HG03060 (cell line): ENCODE results near the gene KCTD5.
"Not testable (repeated sequence)": the region's sequence is repeated elsewhere in the genome, so short reads cannot be mapped to it uniquely, and the experiment has no call there.

ENCODE experiments used
- ATAC-seq: cut with Tn5 transposase; IDR thresholded peaks from one replicate; pipeline ENCODE4 v1.9.1; 2021; ENCODE audit warnings: low read depth, moderate number of reproducible peaks; ENCODE audit not compliant: unreplicated experiment

Gene KCTD5

DNA sequence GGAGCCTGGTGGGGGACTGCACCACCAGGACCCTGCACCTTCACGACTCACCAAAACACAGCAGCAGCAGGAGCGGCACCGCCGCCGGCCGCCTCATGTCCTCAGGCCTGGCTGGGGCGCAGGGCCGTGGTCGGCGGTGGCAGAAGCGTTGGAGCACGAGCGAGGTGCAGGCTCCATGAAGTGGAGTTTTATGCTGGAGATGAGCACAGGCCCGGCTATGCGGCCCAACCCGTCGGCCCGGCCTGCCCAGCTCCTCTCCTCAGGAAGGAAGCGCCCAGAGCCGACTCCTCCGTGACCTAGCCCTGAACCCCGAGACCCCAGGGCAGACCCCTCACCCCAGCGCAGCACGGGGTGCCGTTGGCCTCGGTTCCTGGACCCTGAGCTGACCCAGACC lies 37.7 kb downstream of the KCTD5 start, which contains the start of gene PRSS27:
Gene PRSS27, minus strand, starts transcription at position 161 of the 394 bp plus-strand sequence. Its CDS starts 64 bp downstream, at position 97.
- no peak for ATAC-seq

DNA sequence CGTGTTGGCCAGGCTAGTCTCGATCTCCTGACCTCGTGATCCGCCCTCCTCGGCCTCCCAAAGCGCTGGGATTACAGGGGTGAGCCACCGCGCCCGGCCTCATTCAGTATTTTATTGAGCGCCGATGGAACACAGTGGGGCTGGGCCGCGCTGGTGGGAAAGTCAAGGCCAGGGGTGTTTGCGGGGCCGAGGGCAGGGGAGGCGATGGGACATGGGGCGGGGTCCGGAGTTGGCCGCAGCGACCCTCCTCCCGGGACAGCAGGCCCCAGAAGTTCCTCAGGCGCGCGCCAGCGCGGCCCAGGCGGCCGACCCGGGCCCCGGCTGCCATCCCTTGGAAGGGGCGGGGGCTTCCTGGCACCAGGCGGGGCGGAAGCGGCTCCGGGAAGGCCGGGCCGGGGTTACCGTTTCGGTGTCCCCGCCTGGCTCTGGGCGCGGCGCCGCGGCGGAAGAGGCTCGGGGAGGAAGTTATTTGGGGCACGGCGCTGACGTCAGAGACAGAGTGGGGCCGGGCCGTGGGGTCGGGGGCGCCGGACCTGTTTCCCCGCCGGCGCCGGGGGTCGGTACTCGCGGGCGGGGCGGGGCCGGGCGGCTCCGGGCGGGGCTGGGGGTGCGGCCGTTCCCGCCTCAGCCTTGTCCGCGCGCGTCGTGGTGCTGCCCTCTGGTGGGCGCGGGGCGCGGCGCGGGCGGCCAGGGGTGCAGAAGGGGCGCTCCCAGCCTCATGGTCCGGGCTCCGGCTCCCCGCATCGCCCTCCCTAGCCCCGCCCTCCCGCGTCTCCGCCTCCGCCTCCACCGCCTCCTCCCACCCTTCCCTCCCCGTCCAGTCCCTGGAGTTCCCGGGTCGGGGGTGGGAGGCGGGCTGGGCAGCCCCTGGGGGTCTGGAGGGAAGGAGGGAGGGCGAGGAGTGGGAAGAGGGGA lies 38.7 kb downstream of the KCTD5 start:
- ATAC-seq, result peak; percentile 41

DNA sequence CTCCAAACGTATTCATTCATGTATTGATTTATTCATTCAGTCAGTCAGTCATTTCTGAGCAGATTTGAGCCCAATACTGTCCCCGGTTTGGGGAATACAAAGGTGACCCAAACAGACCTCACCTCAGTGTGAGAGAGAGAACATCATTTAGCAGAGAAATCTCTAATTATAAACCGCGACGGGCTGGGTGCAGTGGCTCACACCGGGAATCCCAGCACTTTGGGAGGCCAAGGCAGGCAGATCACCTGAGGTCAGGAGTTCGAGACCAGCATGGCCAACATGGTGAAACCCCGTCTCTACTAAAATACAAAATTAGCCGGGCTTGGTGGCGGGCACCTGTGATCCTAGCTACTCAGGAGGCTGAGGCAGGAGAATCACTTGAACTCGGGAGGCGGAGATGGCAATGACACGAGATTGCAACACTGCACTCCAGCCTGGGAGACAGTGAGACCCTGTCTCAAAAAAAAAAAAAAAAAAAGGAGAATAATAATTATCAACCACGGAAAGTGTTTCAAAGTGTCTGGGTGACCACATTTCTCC lies 39.4 kb downstream of the KCTD5 start:
- ATAC-seq, result not testable (repeated sequence)

DNA sequence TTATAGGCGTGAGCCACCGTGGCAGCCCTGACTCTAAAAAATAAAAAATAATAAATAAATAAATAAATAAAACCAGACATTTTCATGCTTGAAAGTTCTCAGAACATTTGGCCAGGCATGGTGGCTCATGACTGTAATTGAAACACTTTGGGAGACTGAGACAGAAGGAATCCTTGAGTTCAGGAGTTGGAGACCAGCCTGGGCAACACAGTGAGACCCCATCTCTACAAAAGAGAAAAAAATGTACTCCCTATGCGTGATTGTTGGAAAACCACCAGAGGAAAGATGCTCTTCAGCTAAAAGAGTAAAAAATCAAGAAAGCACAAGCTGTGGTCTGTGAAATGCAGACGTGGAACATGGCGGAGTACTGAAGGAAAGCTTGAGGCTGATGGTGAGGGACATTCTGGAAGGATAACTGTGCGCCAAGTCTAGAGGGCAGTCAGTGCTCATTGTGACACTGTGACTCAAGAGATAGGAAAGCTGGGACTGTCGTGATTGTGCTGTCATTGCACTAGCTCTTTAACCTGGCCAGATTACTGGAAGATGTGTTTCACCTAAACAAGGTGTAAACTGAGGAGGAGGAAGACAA lies 41.9 kb downstream of the KCTD5 start:
- ATAC-seq, result no peak

DNA sequence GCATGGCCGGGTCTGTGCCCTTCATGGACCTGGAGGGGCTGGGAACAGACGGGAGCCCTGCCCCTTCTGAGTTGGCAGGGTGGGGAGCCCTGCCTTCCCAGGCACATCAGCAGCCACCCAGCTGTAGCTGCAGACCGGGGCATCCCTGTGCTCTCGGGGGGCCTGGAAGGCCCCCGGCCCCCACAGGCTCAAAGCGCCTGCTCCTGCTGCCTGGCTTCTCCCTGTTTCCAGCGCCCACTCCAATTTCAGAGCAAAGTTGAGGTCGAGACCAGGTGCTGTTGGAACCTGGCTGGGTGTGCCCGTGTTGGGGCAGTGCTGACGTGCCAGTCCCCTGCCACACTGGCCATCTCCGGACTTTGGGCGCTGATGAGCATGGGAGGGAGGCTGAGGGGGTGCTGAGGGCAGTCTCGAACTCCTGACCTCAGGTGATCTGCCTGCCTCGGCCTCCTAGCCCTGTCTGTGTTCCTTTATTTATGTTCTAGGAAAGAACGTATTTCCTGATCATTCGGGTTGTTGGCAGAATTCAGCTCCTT lies 42.6 kb downstream of the KCTD5 start:
- ATAC-seq, result no peak

DNA sequence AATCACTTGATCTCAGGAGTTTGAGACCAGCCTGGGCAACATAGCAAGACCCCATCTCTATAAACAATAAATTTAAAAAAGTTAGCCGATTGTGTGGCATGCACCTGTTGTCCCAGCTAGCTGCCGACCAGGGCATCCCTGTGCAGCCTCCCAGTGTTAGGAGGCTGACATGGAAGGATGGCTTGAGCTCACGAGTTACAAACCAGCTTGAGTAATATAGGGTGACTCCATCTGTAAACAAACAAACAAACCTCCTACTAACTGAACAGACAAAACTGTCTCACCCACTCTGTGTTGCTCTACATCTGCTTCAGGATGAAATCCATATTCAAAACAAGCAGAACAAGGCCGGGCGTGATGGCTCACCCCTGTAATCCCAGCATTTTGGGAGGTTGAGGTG lies 44.6 kb downstream of the KCTD5 start:
- ATAC-seq, result no peak

DNA sequence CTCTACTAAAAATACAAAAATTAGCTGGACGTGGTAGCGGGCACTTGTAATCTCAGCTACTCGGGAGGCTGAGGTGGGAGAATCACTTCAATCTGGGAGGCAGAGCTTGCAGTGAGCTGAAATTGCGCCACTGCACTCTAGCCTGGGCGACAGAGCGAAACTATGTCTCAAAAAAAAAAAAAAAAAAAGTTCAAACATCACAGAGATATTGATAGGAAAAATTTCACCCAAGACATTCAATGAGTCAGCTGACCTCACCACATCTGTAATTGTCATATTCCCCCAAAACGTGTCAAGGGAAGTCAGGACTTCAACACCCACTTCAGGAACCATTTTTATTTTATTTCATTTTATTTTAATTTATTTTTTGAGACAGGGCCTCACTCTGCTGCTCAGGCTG lies 45.7 kb downstream of the KCTD5 start:
- no peak for ATAC-seq

DNA sequence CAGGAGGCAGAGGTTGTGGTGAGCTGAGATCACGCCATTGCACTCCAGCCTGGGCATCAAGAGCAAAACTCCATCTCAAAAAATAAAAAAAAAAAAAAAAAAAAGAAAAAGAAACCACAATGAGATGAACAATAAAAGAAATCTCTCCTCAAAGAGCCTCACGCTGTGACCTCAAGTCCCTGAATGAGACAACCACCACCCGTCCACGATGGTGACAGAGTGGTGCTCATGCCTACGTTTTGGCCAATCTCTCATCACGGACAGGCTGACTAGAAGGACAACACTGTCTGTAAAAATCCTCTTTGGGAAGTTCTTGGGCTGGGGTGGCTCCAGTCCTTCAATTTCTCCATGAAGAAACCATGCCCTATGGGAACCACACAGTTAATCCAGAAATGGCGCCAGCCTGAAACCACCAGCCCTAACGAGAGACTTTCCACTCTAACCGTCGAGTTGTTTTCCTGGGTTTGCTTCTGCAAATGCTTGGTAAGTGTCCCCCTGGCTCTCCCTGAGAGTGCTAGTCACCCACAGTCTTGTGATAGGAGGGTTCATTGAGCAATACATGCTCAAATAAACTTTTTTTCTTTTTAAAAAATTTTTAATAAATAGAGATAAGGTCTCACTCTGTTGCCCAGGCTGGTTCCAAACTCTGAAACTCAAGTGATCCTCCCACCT lies 52.7 kb downstream of the KCTD5 start:
- no peak for ATAC-seq

DNA sequence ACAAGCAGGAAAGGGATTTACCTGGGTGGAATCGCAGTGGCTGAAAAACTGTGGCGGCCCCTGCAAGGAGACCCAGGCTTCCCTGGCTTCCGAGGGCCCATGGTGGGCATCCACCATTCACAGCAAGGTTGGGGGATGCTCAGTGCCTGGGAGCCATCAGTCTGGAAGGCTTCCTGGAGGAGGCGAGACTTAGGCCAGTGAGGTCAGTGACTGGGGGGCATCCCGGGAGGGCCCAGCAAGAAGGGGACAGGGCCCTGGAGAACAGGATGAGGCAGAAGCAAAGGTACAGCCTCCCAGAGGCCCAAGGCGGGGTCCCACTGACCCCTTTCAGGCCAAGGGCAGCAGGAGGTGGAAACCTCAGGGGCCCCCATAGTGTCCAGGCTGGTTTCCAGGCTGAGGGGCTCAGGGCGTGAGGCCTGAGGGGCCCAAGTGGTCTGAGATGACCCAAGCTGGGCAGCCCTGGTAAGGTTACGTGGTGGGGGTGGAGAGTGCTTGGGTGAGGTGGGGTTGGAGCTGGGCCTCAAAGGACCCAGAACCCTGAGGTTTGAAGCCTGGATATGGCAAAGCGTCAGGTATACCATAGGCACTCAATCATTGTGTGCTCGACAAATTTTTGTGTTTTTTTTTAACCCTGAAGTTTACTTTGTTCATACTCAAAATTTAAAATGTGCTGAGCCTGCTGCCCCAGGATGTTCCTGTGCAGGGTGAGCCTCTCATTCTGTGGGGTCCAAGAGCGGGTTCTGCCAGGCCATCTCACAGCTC lies 54.3 kb downstream of the KCTD5 start:
- no peak for ATAC-seq

DNA sequence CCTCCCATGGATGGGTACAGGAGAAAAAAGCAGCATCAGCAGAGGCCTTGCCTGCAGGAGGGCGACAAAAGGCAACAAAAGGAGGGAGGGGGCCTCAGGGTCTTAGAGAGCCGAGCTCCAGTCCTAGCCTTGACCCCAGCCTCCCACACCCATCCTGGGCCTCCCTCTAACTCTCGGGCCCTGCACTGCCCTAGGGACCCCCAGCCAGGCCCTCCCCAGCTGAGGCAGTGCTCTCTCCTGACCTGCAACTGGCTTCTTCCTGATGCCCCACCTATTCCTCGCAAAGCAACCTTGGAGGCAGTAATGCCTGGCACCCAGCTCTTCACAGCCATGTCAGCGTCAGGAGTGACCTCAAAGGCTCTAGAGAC lies 54.9 kb downstream of the KCTD5 start:
- no peak for ATAC-seq

DNA sequence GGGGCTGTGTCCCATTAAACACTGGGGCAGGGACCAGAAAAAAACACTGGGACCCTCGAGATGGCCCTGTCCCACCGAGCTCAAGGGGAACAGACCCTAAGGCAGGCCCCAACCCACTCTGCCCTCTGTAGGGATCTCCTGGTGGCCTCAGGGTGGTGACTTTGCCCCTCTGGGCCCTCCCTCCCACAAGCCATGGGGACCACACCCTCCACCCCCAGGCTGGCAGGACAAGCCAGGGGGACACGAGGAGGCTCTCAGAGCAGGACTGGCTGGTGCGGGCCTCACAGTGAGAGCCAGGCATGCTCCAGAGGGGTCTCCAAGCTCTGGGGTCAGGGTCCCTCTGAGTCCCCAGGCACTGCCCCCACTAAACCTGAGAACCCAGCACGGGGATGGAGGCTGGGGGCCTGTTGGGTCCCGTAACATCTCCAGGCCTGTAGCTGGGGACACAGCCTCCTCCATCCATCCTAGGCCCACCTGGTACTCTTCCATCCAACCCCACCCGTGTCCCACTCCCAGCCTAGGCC lies 55.6 kb downstream of the KCTD5 start:
- no peak for ATAC-seq

DNA sequence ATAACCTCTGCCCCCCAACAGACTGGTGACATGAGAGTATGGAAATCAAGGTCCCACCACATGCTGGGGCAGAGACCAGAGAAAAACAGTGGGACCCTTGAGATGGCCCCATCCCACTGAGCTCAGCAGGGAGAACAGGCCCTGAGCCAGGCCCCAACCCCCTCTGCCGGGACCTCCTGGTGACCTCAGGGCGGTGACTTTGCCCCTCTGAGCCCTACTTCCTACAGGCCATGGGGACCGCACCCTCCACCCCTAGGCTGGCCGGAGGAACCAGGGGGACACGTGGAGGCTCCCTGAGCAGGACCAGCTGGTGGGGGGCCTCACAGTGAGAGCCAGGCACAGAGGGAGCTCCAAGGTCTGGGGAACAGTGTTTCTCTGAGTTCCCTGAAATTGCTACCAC lies 56.3 kb downstream of the KCTD5 start:
- no peak for ATAC-seq

DNA sequence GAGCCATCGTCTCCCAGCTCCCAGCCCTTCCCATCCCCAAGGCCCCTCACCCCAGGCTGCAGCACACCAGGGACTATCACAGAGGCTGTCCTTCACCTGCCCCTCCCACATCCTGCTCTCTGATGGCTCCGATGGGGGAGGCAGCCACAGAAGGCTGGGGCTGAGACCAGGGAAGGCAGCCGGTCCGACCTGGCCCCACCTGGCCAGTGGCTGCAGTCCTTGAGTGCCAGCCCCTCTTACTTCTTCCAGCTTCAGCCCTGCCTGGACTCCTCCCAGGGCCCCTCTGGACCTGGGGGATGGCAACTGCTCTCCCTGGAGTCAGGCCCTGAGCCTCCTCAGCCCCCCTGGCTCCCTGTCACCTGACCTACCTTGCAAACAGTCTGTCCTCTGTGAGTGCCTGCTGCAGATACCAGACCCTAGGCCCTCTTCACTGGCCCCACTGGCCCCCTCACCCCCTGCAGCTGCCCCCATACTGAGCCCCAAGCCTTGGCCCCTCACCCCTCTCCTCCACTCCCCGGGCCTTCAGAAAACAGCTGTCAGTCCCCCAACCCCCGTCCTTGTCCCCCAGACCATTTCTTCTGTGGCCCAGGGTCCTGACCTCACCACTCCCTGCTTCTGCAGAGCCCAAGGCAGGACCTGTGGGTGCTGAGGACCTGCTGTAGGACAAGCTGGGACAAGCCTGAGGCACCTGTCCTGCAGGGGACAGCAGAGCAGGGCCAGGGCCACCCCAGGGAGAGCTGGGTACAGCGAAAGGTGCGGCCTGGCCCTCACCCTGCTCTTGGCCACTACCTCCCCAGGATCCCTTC lies 57.5 kb downstream of the KCTD5 start:
- ATAC-seq, result no peak

DNA sequence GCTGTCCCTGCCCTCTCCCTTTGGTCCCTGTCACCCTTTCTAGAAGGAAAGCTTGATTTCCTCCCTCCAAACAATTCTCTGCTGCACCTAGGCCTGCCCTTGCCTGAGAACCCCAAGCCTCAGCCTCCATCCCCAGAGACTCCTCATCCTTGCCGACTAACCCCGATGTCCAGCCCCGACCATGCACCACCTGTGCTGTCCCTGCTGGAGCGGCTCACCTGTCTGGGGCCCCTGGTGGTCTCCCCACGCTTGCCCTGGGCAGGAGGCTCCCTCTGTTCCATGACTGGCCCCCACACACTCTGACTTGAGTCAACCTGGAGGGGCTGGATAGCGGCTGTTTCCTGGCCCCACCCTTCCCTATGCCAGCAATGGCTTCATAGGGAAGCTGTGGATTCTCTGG lies 58.2 kb downstream of the KCTD5 start:
- no peak for ATAC-seq

DNA sequence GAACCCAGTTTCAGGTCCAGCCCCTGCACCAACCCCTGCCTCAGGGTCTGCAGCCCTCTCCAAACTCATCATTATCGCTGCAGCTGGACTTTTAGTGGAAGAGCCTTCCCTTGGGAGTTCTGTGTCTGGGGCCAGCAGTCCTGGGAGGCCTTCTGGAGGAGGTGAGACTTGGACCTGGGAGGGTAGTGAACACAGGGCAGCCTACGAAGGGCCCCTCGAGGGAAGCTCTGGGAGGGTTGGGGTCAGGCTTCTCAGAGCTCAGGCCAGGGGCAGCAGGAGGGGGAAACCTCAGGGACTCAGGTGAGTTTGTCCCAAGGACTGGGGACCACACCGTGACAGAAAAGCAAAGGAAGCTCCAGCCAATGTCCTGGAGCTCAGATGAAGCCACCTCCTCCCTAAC lies 58.8 kb downstream of the KCTD5 start:
- ATAC-seq, result no peak

DNA sequence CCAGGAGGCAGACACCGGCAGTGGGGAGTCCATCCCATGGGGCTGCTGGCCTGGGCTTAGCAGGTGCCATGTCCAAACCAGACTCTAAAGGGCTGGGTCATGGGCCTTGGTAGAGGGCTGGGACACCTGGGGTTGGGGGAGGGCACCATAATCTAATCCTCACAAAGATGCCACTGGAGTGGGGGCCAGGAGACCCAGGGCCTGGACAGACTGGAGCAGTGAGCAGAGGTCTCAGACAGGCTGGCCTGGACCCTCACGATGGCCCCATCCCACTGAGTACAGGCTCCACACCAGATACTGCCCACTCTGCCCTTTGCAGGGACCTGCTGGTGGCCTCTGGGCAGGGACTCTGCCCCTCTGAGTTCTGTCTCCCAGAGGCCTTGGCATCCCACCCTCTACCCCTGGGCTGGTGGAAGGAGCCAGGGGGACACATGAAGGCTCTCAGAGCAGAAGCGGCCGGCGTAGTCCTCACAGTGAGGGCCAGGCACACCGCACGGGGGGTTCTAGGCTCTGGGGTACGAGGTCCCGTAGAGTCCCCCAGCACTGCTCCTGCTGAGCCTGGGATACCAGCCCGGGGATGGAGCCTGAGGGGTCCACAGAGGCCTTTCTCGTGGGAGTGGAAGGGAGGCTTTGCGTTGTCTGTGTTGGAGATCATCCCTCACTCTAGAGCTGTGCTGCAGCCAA lies 60.1 kb downstream of the KCTD5 start:
- ATAC-seq, result no peak

DNA sequence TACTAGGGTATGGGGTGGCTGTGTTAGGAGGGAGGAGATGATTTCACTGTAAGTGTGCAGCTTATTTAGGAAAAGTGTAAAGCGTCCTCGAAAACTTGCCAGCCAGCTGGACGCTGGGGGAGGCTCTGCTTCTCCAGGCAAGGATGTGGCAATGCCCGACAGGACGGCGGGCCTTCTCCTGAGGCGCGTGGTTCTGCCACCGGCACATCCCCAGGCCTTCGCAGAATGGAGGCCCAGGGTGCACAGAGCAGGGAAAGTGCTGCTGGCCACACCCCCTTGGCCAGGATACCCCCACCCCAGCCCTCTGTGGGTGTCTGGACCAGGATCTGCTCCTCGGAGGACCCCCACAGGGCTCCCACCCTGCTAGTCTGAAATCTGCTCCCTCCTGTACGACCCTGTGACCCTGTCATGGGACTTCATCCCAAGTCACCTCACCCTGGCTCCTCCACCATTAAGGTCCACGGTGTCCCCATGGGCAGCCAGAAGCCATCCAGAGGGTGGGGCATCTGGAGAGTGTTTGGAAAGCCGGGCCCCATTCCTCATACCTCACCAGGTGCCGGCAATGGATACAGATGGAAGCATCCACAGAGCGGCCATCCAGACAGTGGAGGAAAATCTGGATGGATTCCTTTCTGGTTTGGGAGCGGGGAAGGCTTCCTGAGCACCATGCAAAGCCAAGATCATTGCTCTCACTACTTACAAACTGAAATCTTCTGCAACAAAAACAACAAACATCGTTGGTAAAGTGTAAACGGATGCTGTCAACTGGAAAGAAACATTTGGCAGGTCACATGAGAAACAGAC lies 60.9 kb downstream of the KCTD5 start:
- no peak for ATAC-seq

DNA sequence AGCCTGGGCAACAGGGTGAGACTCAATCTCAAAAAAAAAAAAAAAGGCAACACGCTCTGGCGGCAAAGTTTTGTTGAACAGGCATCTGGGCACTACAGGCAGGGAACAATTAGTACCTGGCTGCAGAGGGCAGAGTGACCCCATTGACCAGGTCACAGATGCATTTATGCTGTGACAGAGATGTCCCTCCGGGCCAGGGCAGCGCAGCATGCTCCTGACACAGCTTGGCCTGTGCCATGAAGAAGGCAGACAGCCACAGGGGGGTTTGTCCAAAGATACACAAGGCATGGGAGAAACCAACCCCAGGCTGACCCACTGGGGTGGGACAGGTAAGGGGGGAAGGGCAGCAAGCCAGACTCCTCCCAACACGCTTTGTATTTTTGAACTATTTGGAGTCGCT lies 62.4 kb downstream of the KCTD5 start:
- ATAC-seq, result no peak
